Measurements from ENCODE around the gene DDAH1. TPM values are rescaled to one million over a fixed set of nuclear protein-coding genes. Genes with fewer than 3 reads are reported as not detected.

Gene DDAH1
- total and polyA plus RNA-seq, 2 of the 8 experiments (the other 6 are each of a cell fraction or from before 2014, with no cell fraction given), result 22.8 to 54.5 TPM

DNA sequence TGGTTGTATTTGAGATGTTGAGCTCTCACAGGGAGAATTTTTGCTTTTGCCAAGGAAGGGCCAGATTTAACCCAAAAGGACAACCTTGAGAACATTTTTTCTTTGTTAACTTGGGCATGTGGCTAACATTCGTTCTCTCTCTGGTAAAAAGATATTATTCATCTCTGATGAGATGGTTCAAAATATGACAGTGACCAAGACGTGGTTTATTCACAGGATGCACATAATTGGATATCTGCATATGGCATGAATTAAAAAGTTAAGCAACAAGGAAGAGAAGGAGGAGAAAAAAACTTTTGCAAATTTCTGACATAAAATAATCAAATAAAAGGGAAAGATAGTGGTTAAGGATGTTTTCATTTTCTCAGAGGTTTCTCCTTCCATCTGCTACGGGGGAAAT, 145.5 kb downstream of the DDAH1 start:
- H3K27me3 ChIP-seq (replicated peaks in 1 of 4; ENCODE audit: control insufficient read depth in 3 of 4, extremely low read depth in 1 of 4, insufficient read depth in 3 of 4, low read length in 3 of 4), result no peaks in the 10 kb centered on the region
- no peak overlapping the region for H2AFZ ChIP-seq (ENCODE audit: low read length)
- H3K36me3 ChIP-seq (ENCODE audit: control insufficient read depth in 2 of 4, insufficient read depth in 4 of 4, low read length in 3 of 4), result no peaks in the 10 kb centered on the region; a peak in 1 of 8 replicates
- no peak overlapping the region for H3K27ac ChIP-seq (ENCODE audit: low read depth, low read length)
- H3K4ac ChIP-seq (replicated peaks; ENCODE audit: insufficient read length, low read depth, low read length), result no peak overlapping the region
- H3K18ac ChIP-seq (ENCODE audit: extremely low read depth, low read length), result no peak overlapping the region
- CTCF ChIA-PET (ENCODE audit: partially characterized antibody), result interaction anchor here (1.5 kb wide), 1 partner anchor 262 kb away, joined by 4 read pairs; no protein-coding TSS in a partner anchor
- H2BK120ac ChIP-seq (replicated peaks; ENCODE audit: low read depth, low read length), result no peak overlapping the region
- 88% methylated on average over 3 of the region's 3 CpGs; no CpG with 5 or more reads in 1 of the 2 experiments for WGBS, 2 experiments (ENCODE audit: extremely low coverage in 1 of 2, insufficient coverage in 1 of 2, insufficient read length in 1 of 2, insufficient replicate concordance in 2 of 2, low coverage in 1 of 2, low lambda C conversion rate in 2 of 2, missing lambda C conversion rate in 1 of 2)
- no peak overlapping the region for H2BK12ac ChIP-seq (ENCODE audit: low read depth, low read length)
- H3K9me3 ChIP-seq (ENCODE audit: insufficient read depth in 2 of 2, low read depth in 1 of 2, low read length in 1 of 2), result no peaks in the 10 kb centered on the region
- H3K4me2 ChIP-seq (ENCODE audit: insufficient read depth in 1 of 2, low read depth in 2 of 2, low read length in 2 of 2), result no peak overlapping the region
- no peaks in the 10 kb centered on the region for H3K79me1 ChIP-seq (ENCODE audit: low read depth, low read length)
- no peak overlapping the region for H2BK5ac ChIP-seq (ENCODE audit: low read depth, low read length)
- H2AK5ac ChIP-seq (ENCODE audit: low read depth, low read length), result no peak overlapping the region
- no peak overlapping the region for H4K8ac ChIP-seq (ENCODE audit: extremely low read depth, insufficient read depth, low read length)
- H3K9ac ChIP-seq (replicated peaks in 1 of 4; ENCODE audit: extremely low read depth in 1 of 4, low read depth in 3 of 4, low read length in 3 of 4), result no peak overlapping the region
- H3K4me1 ChIP-seq (replicated peaks in 1 of 4; ENCODE audit: control insufficient read depth in 3 of 4, insufficient read depth in 4 of 4, low read length in 3 of 4), result peaks cover 0 to under 1% (median 0%) of the 10 kb centered on the region in 4 experiments; a peak in 2 of 7 replicates
- no peak overlapping the region for H3K4me3 ChIP-seq (ENCODE audit: extremely low read depth in 1 of 4, insufficient read depth in 2 of 4, low read depth in 3 of 4, low read length in 4 of 4)
- no peak overlapping the region for H3K14ac ChIP-seq (ENCODE audit: insufficient read length)
- no peaks in the 10 kb centered on the region for H3K23me2 ChIP-seq (ENCODE audit: low read depth, low read length)
- no peak overlapping the region for H4K91ac ChIP-seq (replicated peaks; ENCODE audit: insufficient read length, low read length)
- no peak for FAIRE-seq
- H3K56ac ChIP-seq (replicated peaks; ENCODE audit: insufficient read length, low read depth, low read length), result no peak overlapping the region
- no peak for DNase-seq (ENCODE audit: low read depth in 1 of 2, low spot score in 2 of 2)
- no peak overlapping the region for H3K23ac ChIP-seq (ENCODE audit: insufficient read length)
- POLR2A ChIA-PET (ENCODE audit: partially characterized antibody), result no interaction called here
- H2BK15ac ChIP-seq (ENCODE audit: low read length), result no peak overlapping the region
- no peaks in the 10 kb centered on the region for H3K79me2 ChIP-seq (ENCODE audit: control insufficient read depth in 1 of 2, insufficient read depth in 2 of 2, low read length in 2 of 2)
- peaks cover 0 to 1% of the 10 kb centered on the region in 2 experiments for H4K20me1 ChIP-seq (replicated peaks in 1 of 2; ENCODE audit: control insufficient read depth in 1 of 2, insufficient read depth in 2 of 2, low read length in 2 of 2)
- H2BK20ac ChIP-seq (ENCODE audit: low read length), result no peak overlapping the region
- no peak overlapping the region for H4K5ac ChIP-seq (ENCODE audit: insufficient read length, low read depth, low read length)
